GM23338 (cell line): ENCODE data around the gene EFHC2. TPM values are rescaled to one million over a fixed set of nuclear protein-coding genes. Genes with fewer than 3 reads are reported as not detected.

Experiments
- ATAC-seq: fragments of 200-7000 bp; cut with Tn5 transposase; 3 replicates; pipeline ENCODE4 v1.9.1; 2020
- DNase-seq: peaks from one replicate; pipeline ENCODE4 v3.0.0-alpha.2; 2015; ENCODE audit warnings: low spot score
- H2AFZ ChIP-seq: fragments of 200-600 bp; sonication (generic); 2 replicates; pipeline ENCODE4 v1.8.0; 2016; ENCODE audit warnings: antibody characterized with exemption, mild to moderate bottlenecking, moderate library complexity
- H3F3A ChIP-seq: fragments of 200-600 bp; sonication (generic); replicated peaks from 2 replicates; pipeline ENCODE4 v1.8.0; 2017; ENCODE audit warnings: antibody characterized with exemption, mixed run types, low read depth
- H3K27ac ChIP-seq: fragments of 200-600 bp; sonication (generic); 2 replicates; pipeline ENCODE4 v1.6.1; 2016; ENCODE audit warnings: low read depth
- H3K27me3 ChIP-seq: fragments of 200-600 bp; sonication (generic); 2 replicates; pipeline ENCODE4 v1.8.0; 2016; ENCODE audit warnings: mild to moderate bottlenecking, mixed run types, moderate library complexity; ENCODE audit not compliant: insufficient read depth
- H3K36me3 ChIP-seq: fragments of 200-600 bp; sonication (generic); 2 replicates; pipeline ENCODE4 v1.8.0; 2016; ENCODE audit warnings: mild to moderate bottlenecking; ENCODE audit not compliant: insufficient read depth
- H3K4me1 ChIP-seq: fragments of 200-600 bp; sonication (generic); 2 replicates; pipeline ENCODE4 v1.8.0; 2016; ENCODE audit warnings: mild to moderate bottlenecking, moderate library complexity; ENCODE audit not compliant: insufficient read depth
- H3K4me2 ChIP-seq: fragments of 200-600 bp; sonication (generic); 2 replicates; pipeline ENCODE4 v1.7.1; 2017; ENCODE audit warnings: mixed run types
- H3K4me3 ChIP-seq: fragments of 200-600 bp; sonication (generic); 2 replicates; pipeline ENCODE4 v1.6.1; 2016; ENCODE audit warnings: mixed run types
- H3K79me2 ChIP-seq: fragments of 200-600 bp; sonication (generic); replicated peaks from 2 replicates; pipeline ENCODE4 v1.8.0; 2017; ENCODE audit warnings: mild to moderate bottlenecking; ENCODE audit not compliant: insufficient read depth
- H3K9me2 ChIP-seq: fragments of 200-600 bp; sonication (generic); 2 replicates; pipeline ENCODE4 v1.8.0; 2017; ENCODE audit not compliant: insufficient read depth
- H4K20me1 ChIP-seq: fragments of 200-600 bp; sonication (generic); replicated peaks from 2 replicates; pipeline ENCODE4 v1.8.0; 2017; ENCODE audit warnings: mild to moderate bottlenecking; ENCODE audit not compliant: insufficient read depth
- H3K27ac Mint-ChIP-seq: 2 replicates; pipeline ENCODE4 v1.8.0; 2020; ENCODE audit warnings: inconsistent platforms, mild to moderate bottlenecking, moderate library complexity, mixed read lengths
- H3K27me3 Mint-ChIP-seq: 3 replicates; pipeline ENCODE4 v1.8.0; 2022; ENCODE audit warnings: low read depth, mild to moderate bottlenecking, moderate library complexity, mixed read lengths, inconsistent platforms; ENCODE audit not compliant: insufficient read depth, poor library complexity
- H3K36me3 Mint-ChIP-seq: 3 replicates; pipeline ENCODE4 v1.8.0; 2021; ENCODE audit warnings: low read depth, mild to moderate bottlenecking, inconsistent platforms, moderate library complexity, mixed read lengths
- H3K4me1 Mint-ChIP-seq: 3 replicates; pipeline ENCODE4 v1.8.0; 2020; ENCODE audit warnings: mild to moderate bottlenecking, inconsistent platforms, mixed read lengths
- H3K4me3 Mint-ChIP-seq: 3 replicates; pipeline ENCODE4 v1.8.0; 2021; ENCODE audit warnings: moderate library complexity, mild to moderate bottlenecking, inconsistent platforms, mixed read lengths
- H3K9me3 Mint-ChIP-seq: 3 replicates; pipeline ENCODE4 v1.8.0; 2020; ENCODE audit warnings: moderate library complexity, mild to moderate bottlenecking, inconsistent platforms, mixed read lengths
- CTCF ChIP-seq, 2 experiments: fragments of 200-600 bp in 1 of 2; sonication (generic) in 1 of 2; conservative IDR thresholded peaks; 2 replicates each; pipeline versions ENCODE4 v1.5.1 to v1.6.1; 2016 to 2017; ENCODE audit warnings: antibody characterized with exemption in 2 of 2, low read depth in 2 of 2, mild to moderate bottlenecking in 2 of 2, moderate library complexity in 1 of 2
- EZH2 ChIP-seq: fragments of 200-600 bp; sonication (generic); IDR thresholded peaks from one replicate; pipeline ENCODE4 v1.8.0; 2017; ENCODE audit warnings: antibody characterized with exemption, mild to moderate bottlenecking, low read depth; ENCODE audit not compliant: unreplicated experiment
- JUNB ChIP-seq: IDR thresholded peaks from one replicate; pipeline ENCODE4 v1.6.1; 2016; ENCODE audit warnings: antibody characterized with exemption; ENCODE audit not compliant: unreplicated experiment
- POLR2AphosphoS5 ChIP-seq: IDR thresholded peaks from 2 replicates; pipeline ENCODE4 v1.6.1; 2016; ENCODE audit warnings: antibody characterized with exemption, low read depth
- STAT1 ChIP-seq: IDR thresholded peaks from one replicate; pipeline ENCODE4 v1.6.1; 2016; ENCODE audit warnings: antibody characterized with exemption; ENCODE audit not compliant: unreplicated experiment
- ZNF114 ChIP-seq: fragments of 250-450 bp; sonication (Bioruptor Pico); IDR thresholded peaks from 2 replicates; pipeline ENCODE4 v1.5.0; 2020; ENCODE audit warnings: mild to moderate bottlenecking, moderate library complexity
- polyA plus RNA-seq: library from polyadenylated mRNA; unstranded; fragments of >200 nt; fragmentation: Nextera tagmentation; extraction: Ambion mirVana; gene quantifications from 2 replicates; pipeline ENCODE4 v1.2.1, GENCODE V29; 2016
- total RNA-seq: library from RNA; depleted of rRNA; stranded (reverse); fragments of >200 nt; shearing (Covaris generic); gene quantifications from 2 replicates; pipeline ENCODE4 v1.2.3, GENCODE V29; 2014
- TF ChIP-seq, protein P1 (sequence below): fragments of 250-450 bp; sonication (Bioruptor Pico); IDR thresholded peaks from 2 replicates; pipeline ENCODE4 v1.5.0; 2020; ENCODE audit warnings: mild to moderate bottlenecking, moderate library complexity

The EFHC2 gene
- total and polyA plus RNA-seq, 2 experiments from 2014 or later = 3.1 to 3.2 TPM

DNA sequence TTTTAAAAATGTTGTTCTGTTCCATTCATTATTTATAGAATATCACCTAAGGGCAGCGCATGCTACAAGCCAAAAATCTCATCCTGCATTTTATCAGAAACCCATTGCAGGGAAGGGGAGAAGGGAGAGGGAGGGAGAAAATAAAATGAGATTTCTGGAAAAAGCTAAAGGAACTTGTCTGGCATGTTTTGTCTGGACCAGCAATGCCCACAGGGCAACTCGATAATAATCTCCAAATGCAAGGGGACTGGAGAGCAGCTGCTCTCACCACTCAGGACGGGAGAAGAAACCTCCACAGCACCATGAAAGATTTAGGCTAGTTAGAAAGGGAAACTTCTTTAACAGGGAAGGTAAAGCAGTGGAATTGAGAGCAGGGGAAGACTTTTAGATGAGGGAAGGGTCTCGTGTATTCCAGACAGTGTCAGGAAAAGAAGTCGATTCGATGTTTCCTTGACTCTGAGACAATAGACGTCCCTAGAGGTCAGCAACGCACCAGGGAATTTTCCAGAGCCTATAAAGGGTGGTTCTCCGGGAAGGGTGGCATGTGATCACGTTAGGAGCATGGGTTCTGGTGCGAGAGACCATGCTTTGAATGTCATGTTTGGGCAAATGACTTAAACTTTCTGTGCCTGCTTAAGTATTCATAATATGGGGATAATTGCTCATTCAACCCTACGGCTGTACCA, 238.1 kb downstream of the EFHC2 start:
- Histone ChIP-seq H3K4me2 (no peak overlapping the region), H3F3A (no peaks in the 10 kb centered on the region), H3K79me2 (no peaks in the 10 kb centered on the region), H3K27ac (no peak overlapping the region), H3K4me3 (no peak overlapping the region), H3K27me3 (no peaks in the 10 kb centered on the region), H3K9me2 (no peaks in the 10 kb centered on the region), H4K20me1 (no peaks in the 10 kb centered on the region), H2AFZ (no peak overlapping the region), H3K4me1 (no peaks in the 10 kb centered on the region), H3K36me3 (no peaks in the 10 kb centered on the region)
- no peaks in the 10 kb centered on the region for H3K27me3 Mint-ChIP-seq
- H3K9me3 Mint-ChIP-seq = peaks cover 17% of the 10 kb centered on the region; the same call in 2 of the 3 replicates
- H3K4me3 Mint-ChIP-seq = no peak overlapping the region
- ATAC-seq (no peak; the same call in 2 of the 3 replicates), DNase-seq (peak; percentile 49)
- peak; percentile 22 to 60; a peak in 3 of 4 replicates for TF ChIP-seq CTCF (conservative IDR thresholded peaks at IDR 0.05; ENCODE audit: low read depth in 2 of 2)
- TF ChIP-seq POLR2AphosphoS5 = no peak
- H3K4me1 Mint-ChIP-seq = 0 out of 3 replicates have a peak, but pooled peaks cover 3% of the 10 kb centered on the region
- H3K36me3 Mint-ChIP-seq = peaks cover 14% of the 10 kb centered on the region; the same call in 2 of the 3 replicates
- H3K27ac Mint-ChIP-seq = no peak overlapping the region

GRCh38 chrX:44104699-44105098, 238.8 kb downstream of the EFHC2 start:
- Mint-ChIP-seq H3K27ac (no peak overlapping the region), H3K9me3 (peaks cover 17% of the 10 kb centered on the region; the same call in 2 of the 3 replicates), H3K36me3 (peaks cover 14% of the 10 kb centered on the region; the same call in 2 of the 3 replicates), H3K27me3 (no peaks in the 10 kb centered on the region), H3K4me1 (0 out of 3 replicates have a peak, but pooled peaks cover 3% of the 10 kb centered on the region), H3K4me3 (no peak overlapping the region)
- no peaks in the 10 kb centered on the region for H3K79me2 ChIP-seq
- H3K27ac ChIP-seq = no peak overlapping the region
- no peaks in the 10 kb centered on the region for H3K4me1 ChIP-seq
- no peak for ATAC-seq
- H3K36me3 ChIP-seq = no peaks in the 10 kb centered on the region
- H3F3A ChIP-seq = no peaks in the 10 kb centered on the region
- no peaks in the 10 kb centered on the region for H3K9me2 ChIP-seq
- H3K4me3 ChIP-seq = no peak overlapping the region
- H3K27me3 ChIP-seq = no peaks in the 10 kb centered on the region
- TF ChIP-seq JUNB (no peak), ZNF114 (CRISPR knock-in tag) (no peak), EZH2 (no peak), POLR2AphosphoS5 (no peak), STAT1 (no peak)
- TF ChIP-seq, protein P1, sequence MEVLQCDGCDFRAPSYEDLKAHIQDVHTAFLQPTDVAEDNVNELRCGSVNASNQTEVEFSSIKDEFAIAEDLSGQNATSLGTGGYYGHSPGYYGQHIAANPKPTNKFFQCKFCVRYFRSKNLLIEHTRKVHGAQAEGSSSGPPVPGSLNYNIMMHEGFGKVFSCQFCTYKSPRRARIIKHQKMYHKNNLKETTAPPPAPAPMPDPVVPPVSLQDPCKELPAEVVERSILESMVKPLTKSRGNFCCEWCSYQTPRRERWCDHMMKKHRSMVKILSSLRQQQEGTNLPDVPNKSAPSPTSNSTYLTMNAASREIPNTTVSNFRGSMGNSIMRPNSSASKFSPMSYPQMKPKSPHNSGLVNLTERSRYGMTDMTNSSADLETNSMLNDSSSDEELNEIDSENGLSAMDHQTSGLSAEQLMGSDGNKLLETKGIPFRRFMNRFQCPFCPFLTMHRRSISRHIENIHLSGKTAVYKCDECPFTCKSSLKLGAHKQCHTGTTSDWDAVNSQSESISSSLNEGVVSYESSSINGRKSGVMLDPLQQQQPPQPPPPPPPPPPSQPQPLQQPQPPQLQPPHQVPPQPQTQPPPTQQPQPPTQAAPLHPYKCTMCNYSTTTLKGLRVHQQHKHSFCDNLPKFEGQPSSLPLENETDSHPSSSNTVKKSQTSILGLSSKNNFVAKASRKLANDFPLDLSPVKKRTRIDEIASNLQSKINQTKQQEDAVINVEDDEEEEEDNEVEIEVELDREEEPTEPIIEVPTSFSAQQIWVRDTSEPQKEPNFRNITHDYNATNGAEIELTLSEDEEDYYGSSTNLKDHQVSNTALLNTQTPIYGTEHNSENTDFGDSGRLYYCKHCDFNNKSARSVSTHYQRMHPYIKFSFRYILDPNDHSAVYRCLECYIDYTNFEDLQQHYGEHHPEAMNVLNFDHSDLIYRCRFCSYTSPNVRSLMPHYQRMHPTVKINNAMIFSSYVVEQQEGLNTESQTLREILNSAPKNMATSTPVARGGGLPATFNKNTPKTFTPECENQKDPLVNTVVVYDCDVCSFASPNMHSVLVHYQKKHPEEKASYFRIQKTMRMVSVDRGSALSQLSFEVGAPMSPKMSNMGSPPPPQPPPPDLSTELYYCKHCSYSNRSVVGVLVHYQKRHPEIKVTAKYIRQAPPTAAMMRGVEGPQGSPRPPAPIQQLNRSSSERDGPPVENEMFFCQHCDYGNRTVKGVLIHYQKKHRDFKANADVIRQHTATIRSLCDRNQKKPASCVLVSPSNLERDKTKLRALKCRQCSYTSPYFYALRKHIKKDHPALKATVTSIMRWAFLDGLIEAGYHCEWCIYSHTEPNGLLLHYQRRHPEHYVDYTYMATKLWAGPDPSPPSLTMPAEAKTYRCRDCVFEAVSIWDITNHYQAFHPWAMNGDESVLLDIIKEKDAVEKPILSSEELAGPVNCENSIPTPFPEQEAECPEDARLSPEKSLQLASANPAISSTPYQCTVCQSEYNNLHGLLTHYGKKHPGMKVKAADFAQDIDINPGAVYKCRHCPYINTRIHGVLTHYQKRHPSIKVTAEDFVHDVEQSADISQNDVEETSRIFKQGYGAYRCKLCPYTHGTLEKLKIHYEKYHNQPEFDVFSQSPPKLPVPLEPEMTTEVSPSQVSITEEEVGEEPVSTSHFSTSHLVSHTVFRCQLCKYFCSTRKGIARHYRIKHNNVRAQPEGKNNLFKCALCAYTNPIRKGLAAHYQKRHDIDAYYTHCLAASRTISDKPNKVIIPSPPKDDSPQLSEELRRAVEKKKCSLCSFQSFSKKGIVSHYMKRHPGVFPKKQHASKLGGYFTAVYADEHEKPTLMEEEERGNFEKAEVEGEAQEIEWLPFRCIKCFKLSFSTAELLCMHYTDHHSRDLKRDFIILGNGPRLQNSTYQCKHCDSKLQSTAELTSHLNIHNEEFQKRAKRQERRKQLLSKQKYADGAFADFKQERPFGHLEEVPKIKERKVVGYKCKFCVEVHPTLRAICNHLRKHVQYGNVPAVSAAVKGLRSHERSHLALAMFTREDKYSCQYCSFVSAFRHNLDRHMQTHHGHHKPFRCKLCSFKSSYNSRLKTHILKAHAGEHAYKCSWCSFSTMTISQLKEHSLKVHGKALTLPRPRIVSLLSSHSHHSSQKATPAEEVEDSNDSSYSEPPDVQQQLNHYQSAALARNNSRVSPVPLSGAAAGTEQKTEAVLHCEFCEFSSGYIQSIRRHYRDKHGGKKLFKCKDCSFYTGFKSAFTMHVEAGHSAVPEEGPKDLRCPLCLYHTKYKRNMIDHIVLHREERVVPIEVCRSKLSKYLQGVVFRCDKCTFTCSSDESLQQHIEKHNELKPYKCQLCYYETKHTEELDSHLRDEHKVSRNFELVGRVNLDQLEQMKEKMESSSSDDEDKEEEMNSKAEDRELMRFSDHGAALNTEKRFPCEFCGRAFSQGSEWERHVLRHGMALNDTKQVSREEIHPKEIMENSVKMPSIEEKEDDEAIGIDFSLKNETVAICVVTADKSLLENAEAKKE = no peak
- H2AFZ ChIP-seq = no peak overlapping the region
- no peaks in the 10 kb centered on the region for H4K20me1 ChIP-seq
- H3K4me2 ChIP-seq = no peak overlapping the region
- no peak for DNase-seq
